Measurements from ENCODE around the gene PPP1R13B. TPM values are rescaled to one million over a fixed set of nuclear protein-coding genes. Genes with fewer than 3 reads are reported as not detected.
A peak's percentile ranks its signal among the peaks of the same experiment; 100 is the strongest.

PPP1R13B gene
- total RNA-seq, 1 donor from 2014 or later = 32.7 TPM

DNA sequence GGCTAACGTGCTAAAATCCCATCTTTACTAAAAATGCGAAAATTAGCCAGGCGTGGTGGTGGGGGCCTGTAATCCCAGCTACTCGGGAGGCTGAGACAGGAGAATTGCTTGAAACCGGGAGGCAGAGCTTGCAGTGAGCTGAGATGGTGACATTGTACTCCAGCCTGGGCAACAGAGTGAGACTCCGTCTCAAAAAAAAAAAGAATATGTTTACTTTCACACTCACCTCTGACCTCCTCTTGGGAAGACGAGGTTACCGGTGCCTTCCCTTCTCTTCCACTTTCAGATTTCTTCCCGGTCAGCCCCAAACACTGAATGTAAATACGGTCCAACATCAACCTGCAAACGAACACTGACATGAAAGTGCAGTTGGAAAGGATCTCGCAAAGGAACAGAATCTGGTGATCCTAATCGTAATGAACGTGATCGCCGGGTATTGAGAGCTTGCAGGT lies 31.8 kb upstream of the PPP1R13B start:
- Histone ChIP-seq H3K9me3 (no peaks in the 10 kb centered on the region), H3K4me1 (peaks cover 8 to 22% of the 10 kb centered on the region in 2 donors), H3K27me3 (no peaks in the 10 kb centered on the region), H3K4me3 (no peak overlapping the region), H3K36me3 (no peaks in the 10 kb centered on the region), H3K27ac (peak overlapping the region in 1 of 2 donors; percentile 66)
- intact Hi-C loops (cut with DNase I) = no loop called here
- no peak for DNase-seq (ENCODE audit: low spot score in 2 of 2)
- TF ChIP-seq, protein P1, sequence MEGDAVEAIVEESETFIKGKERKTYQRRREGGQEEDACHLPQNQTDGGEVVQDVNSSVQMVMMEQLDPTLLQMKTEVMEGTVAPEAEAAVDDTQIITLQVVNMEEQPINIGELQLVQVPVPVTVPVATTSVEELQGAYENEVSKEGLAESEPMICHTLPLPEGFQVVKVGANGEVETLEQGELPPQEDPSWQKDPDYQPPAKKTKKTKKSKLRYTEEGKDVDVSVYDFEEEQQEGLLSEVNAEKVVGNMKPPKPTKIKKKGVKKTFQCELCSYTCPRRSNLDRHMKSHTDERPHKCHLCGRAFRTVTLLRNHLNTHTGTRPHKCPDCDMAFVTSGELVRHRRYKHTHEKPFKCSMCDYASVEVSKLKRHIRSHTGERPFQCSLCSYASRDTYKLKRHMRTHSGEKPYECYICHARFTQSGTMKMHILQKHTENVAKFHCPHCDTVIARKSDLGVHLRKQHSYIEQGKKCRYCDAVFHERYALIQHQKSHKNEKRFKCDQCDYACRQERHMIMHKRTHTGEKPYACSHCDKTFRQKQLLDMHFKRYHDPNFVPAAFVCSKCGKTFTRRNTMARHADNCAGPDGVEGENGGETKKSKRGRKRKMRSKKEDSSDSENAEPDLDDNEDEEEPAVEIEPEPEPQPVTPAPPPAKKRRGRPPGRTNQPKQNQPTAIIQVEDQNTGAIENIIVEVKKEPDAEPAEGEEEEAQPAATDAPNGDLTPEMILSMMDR (IDR thresholded peaks at IDR 0.05) = no peak

DNA sequence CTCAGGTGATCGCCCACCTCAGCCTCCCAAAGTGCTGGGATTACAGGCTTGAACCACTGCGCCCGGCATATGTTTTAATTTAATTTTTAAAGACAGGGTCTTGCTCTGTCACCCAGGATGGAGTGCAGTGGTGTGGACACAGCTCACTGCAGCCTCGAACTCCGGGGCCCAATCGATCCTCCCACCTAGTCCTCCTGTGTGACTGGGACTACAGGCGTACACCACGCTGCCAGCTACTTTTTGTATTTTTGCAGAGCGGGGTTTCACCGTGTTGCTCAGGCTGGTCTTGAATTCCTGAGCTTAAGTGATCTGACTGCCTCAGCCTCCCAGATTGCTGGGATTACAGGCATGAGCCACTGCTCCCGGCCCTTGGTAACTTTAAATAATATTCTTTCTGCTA lies 30.8 kb upstream of the PPP1R13B start:
- TF ChIP-seq, protein P1 (IDR thresholded peaks at IDR 0.05) = no peak
- Histone ChIP-seq H3K9me3 (no peaks in the 10 kb centered on the region), H3K27ac (no peak overlapping the region), H3K36me3 (no peaks in the 10 kb centered on the region), H3K4me1 (peaks cover 8 to 22% of the 10 kb centered on the region in 2 donors), H3K27me3 (no peaks in the 10 kb centered on the region), H3K4me3 (no peak overlapping the region)
- intact Hi-C loops (cut with DNase I) = no loop called here
- no peak for DNase-seq (ENCODE audit: low spot score in 2 of 2)

DNA sequence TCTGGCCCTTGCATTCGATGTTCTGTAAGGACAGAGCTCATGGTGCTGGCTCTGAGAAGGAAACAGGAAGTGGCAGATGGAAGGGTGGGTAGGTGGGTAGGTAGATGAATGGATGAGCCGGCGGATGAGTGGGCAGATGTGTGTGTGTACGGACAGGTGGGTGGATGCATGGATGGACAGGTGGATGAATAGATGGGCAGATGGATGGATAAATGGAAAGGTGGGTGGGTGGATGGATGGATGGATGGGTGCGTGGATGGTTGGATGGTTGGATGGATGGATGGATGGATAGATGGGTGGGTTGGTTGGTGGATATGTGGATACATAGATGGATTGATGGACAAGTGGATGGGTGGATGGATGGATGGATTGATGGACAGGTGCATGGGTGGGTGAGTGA lies 27.6 kb upstream of the PPP1R13B start:
- intact Hi-C loops (cut with DNase I) = no loop called here
- H3K4me3 ChIP-seq = no peak overlapping the region
- H3K36me3 ChIP-seq = no peaks in the 10 kb centered on the region
- H3K4me1 ChIP-seq = peaks cover 9 to 19% of the 10 kb centered on the region in 2 donors
- H3K9me3 ChIP-seq = no peaks in the 10 kb centered on the region
- no peak for DNase-seq (ENCODE audit: low spot score in 2 of 2)
- TF ChIP-seq, protein P1 (IDR thresholded peaks at IDR 0.05) = no peak
- H3K27me3 ChIP-seq = no peaks in the 10 kb centered on the region
- no peak overlapping the region for H3K27ac ChIP-seq

DNA sequence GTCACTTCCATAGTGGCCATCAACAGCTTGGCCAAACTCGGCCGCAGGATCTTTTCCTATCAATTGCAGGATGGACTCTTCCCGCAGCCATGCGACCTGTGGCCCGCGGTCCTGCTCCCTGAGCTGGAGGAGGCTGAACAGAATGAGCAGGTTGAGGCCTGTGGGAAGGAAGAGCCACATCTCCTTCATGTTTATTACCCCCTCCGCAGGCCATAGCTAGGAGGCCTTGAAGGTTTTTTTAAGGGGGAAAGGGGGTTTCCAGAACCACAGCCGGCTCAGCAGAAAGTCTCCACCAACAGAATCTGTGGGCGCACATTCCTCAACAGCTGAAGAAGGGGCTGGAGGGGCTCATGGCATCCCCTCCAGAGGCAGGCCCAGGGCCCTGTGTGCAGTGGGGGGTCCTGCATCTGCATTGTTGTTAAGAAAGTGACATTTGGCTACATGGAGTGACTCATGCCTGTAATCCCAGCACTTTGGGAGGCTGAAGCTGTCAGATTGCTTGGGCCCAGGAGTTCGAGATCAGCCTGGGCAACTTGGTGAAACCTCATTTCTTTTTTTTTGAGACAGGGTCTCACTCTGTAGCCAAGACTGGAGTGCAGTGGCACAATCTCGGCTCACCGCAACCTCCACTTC lies 25.2 kb upstream of the PPP1R13B start:
- TF ChIP-seq, protein P1 (IDR thresholded peaks at IDR 0.05) = no peak
- H3K27ac ChIP-seq = peak overlapping the region in 1 of 2 donors; percentile 20
- H3K27me3 ChIP-seq = no peaks in the 10 kb centered on the region
- no peak for DNase-seq (ENCODE audit: low spot score in 2 of 2)
- H3K4me1 ChIP-seq = peaks cover 4 to 15% of the 10 kb centered on the region in 2 donors
- intact Hi-C loops (cut with DNase I) = no loop called here
- peak overlapping the region; percentile 22 to 63 for H3K4me3 ChIP-seq
- no peaks in the 10 kb centered on the region for H3K36me3 ChIP-seq
- H3K9me3 ChIP-seq = no peaks in the 10 kb centered on the region

DNA sequence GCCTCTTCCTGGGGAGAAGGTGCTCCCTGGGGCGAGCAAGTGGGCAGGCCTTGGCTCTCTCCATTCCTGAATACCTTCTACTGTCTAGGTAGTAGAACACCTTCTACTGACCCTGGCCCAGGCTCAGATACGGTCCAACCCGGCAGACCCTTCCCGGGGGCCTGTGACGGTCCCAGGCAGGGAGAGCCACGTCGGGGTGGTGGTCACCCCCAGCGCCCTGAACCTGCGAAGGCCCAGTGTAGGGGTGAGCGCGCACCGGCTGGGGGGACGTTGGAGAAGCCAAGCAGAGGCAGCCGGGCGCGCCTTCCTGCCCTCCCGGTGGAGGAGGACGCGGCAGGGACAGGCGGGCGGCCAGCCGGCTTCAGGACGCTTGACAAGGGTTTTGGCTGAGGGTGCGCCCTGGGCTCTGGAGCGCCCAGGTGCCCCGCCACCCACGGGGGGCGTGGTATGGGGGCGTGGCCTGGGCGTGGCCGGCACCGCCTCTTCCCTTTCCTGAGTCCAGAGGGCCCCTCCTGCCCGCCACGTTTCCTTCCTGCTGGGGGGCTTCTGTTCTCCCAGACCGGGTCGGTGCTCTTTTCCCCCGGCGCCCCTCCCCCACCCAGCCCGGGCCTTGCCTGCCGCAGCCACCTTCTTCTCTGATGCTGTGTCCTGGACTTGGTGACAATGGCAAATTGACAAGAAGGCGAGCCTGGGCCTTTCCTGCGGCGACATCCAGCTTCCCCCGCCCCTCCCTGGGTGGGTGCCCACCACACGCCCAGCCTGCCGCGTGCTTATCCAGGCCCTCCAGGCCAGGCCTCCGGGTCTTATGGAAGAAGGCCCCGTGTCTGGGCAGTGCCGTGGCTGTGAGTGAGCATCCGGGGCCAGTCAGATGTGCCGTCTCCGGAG lies 24.5 kb upstream of the PPP1R13B start:
- peaks cover 4 to 20% of the 10 kb centered on the region in 2 donors for H3K4me1 ChIP-seq
- H3K27ac ChIP-seq = peak overlapping the region in 1 of 2 donors; percentile 20
- H3K36me3 ChIP-seq = no peaks in the 10 kb centered on the region
- intact Hi-C loops (cut with DNase I) = no loop called here
- H3K4me3 ChIP-seq = peak overlapping the region; percentile 22 to 63
- no peaks in the 10 kb centered on the region for H3K27me3 ChIP-seq
- no peaks in the 10 kb centered on the region for H3K9me3 ChIP-seq
- TF ChIP-seq, protein P1 (IDR thresholded peaks at IDR 0.05) = no peak
- no peak for DNase-seq (ENCODE audit: low spot score in 2 of 2)

All from ascending aorta (tissue), 2 donors.